ENCODE measurements around the gene PLCH2.

Gene PLCH2

GRCh38 chr1:2432441-2432844 lies 43.6 kb upstream of the PLCH2 start:
- no peak overlapping the region for H3K9ac ChIP-seq (ENCODE audit: low read depth in 1 of 2, low read length in 2 of 2)
- H3K27me3 ChIP-seq (ENCODE audit: control insufficient read depth in 2 of 2, insufficient read depth in 2 of 2, low read length in 2 of 2): no peaks in the 10 kb centered on the region
- H3K4me3 ChIP-seq (ENCODE audit: low read length in 2 of 2): no peak overlapping the region
- H3K4me1 ChIP-seq (ENCODE audit: control insufficient read depth in 2 of 2, insufficient read depth in 2 of 2, low read length in 2 of 2): no peaks in the 10 kb centered on the region
- H3K9me3 ChIP-seq (ENCODE audit: control insufficient read depth in 2 of 2, low read length in 2 of 2): no peaks in the 10 kb centered on the region
- H3K27ac ChIP-seq (ENCODE audit: low read depth in 2 of 2, low read length in 2 of 2): no peak overlapping the region
- H3K36me3 ChIP-seq (ENCODE audit: control insufficient read depth in 2 of 2, insufficient read depth in 2 of 2, low read length in 2 of 2): no peaks in the 10 kb centered on the region

DNA sequence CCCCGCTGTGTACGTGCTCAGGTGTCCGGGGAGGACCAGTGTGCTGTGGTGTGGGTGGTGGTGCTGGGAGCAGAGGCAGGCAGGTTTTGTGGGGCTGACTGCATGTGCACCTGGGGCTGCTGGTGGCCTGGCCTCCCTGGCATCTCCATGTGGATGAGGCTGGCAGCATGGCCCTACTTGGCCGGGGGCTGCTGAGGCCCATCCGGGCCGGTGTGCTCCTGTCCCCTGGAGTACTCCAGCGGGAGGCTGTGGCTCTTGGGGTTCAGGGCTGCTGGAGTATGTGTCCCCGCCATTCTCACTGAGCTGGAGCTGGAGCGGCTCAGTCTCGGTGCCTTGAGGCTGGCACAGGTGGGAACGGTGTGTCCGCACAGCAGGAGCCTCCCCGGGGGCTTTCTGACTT lies 42.9 kb upstream of the PLCH2 start:
- Histone ChIP-seq H3K27me3 (ENCODE audit: control insufficient read depth in 2 of 2, insufficient read depth in 2 of 2, low read length in 2 of 2) (no peaks in the 10 kb centered on the region), H3K36me3 (ENCODE audit: control insufficient read depth in 2 of 2, insufficient read depth in 2 of 2, low read length in 2 of 2) (no peaks in the 10 kb centered on the region), H3K9ac (ENCODE audit: low read depth in 1 of 2, low read length in 2 of 2) (no peak overlapping the region)

DNA sequence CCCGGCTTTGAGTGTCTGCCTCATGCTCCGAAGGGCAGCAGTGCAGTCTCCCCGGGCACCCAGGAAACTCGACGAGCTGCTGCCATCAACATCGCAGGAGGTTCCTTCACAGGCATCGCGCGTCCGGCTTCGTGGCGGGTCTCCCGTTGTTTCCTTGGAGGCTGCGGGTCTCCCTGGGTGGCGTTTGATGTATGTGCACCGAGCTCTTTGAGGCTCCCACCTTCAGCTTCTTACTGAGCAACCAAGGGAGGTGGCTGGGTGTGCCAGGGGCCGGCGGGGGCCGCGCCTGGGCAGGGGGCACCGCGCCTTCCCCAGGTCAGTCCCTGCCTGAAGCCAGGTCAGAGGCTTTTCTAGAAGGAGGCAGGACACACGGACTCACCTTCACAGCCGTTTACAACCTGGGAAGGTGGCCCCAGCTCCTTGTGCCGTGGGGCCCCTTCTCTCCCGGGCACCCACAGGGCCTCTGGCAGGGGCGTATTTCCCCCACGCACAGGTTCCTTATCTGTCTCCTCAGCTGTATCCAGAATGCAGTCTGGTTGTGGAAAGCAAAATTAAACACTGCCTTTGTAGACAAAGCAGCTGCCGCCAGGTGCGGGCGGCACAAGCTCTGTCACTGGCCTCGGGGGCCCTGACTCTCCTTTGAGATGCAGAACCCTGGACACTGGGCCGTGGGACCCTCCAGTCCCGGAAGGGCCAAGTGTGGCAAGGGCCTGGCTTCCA lies 42.0 kb upstream of the PLCH2 start:
- Histone ChIP-seq H3K27me3 (ENCODE audit: control insufficient read depth in 2 of 2, insufficient read depth in 2 of 2, low read length in 2 of 2) (no peaks in the 10 kb centered on the region), H3K27ac (ENCODE audit: low read depth in 2 of 2, low read length in 2 of 2) (no peak overlapping the region), H3K36me3 (ENCODE audit: control insufficient read depth in 2 of 2, insufficient read depth in 2 of 2, low read length in 2 of 2) (no peaks in the 10 kb centered on the region), H3K9ac (ENCODE audit: low read depth in 1 of 2, low read length in 2 of 2) (no peak overlapping the region), H3K4me1 (ENCODE audit: control insufficient read depth in 2 of 2, insufficient read depth in 2 of 2, low read length in 2 of 2) (peaks cover 4 to 8% of the 10 kb centered on the region in 2 donors), H3K4me3 (ENCODE audit: low read length in 2 of 2) (no peak overlapping the region), H3K9me3 (ENCODE audit: control insufficient read depth in 2 of 2, low read length in 2 of 2) (no peaks in the 10 kb centered on the region)

More for the DNA sequence above, 42.9 kb upstream of the PLCH2 start:
- peaks cover 2 to 4% of the 10 kb centered on the region in 2 donors for H3K4me1 ChIP-seq (ENCODE audit: control insufficient read depth in 2 of 2, insufficient read depth in 2 of 2, low read length in 2 of 2)
- H3K9me3 ChIP-seq (ENCODE audit: control insufficient read depth in 2 of 2, low read length in 2 of 2): no peaks in the 10 kb centered on the region
- no peak overlapping the region for H3K27ac ChIP-seq (ENCODE audit: low read depth in 2 of 2, low read length in 2 of 2)
- H3K4me3 ChIP-seq (ENCODE audit: low read length in 2 of 2): no peak overlapping the region

DNA sequence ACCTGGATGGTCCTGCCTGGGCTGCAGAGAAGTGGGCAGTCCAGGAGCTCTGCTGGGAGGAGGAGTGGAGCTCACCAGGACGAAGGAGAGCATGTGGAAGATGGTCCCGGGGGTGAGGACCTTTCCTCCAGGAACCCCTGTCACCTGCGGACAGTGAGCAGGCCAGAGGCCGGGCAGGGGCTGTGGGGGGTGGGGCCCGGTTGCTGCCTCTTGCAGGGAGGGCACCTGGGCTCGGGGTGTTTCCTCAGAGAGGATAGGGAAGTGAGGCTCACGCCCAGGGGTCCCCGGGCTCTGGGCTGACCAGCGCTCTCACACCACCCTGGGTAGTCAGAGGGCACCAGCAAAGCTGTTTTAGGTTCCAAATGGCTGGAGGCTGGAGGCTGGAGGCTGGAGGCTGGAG lies 41.0 kb upstream of the PLCH2 start:
- H3K4me1 ChIP-seq (ENCODE audit: control insufficient read depth in 2 of 2, insufficient read depth in 2 of 2, low read length in 2 of 2): peaks cover 4 to 8% of the 10 kb centered on the region in 2 donors
- H3K36me3 ChIP-seq (ENCODE audit: control insufficient read depth in 2 of 2, insufficient read depth in 2 of 2, low read length in 2 of 2): no peaks in the 10 kb centered on the region
- no peak overlapping the region for H3K27ac ChIP-seq (ENCODE audit: low read depth in 2 of 2, low read length in 2 of 2)
- H3K9ac ChIP-seq (ENCODE audit: low read depth in 1 of 2, low read length in 2 of 2): no peak overlapping the region
- no peaks in the 10 kb centered on the region for H3K9me3 ChIP-seq (ENCODE audit: control insufficient read depth in 2 of 2, low read length in 2 of 2)
- no peaks in the 10 kb centered on the region for H3K27me3 ChIP-seq (ENCODE audit: control insufficient read depth in 2 of 2, insufficient read depth in 2 of 2, low read length in 2 of 2)
- no peak overlapping the region for H3K4me3 ChIP-seq (ENCODE audit: low read length in 2 of 2)

DNA sequence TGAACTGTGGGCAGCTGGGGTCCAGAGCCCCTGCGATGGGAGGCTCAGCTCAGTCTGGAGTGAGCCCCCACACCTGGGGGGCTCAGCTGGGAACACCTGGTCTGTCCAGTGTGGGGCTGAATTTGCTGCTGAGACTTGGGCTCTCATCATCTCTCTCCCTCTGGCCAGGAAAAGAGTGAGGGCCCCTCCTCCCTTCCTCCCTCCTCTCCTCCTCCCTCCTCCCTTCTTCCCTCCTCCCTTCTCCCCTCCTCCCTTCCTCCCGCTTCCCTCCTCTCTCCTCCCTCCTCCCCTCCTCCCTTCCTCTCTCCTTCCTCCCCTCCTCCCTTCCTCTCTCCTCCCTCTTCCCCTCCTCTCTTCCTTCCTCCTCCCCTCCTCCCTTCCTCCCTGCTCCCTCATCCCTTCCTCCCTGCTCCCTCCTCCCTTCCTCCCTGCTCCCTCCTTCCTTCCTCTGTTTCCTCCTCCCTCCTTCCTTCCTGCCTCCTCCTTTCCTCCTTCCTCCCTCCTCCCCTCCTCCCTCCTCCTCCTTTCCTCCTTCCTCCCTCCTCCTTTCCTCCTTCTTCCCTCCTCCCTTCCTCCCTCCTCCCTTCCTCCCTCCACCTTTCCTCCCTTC lies 40.2 kb upstream of the PLCH2 start:
- H3K27ac ChIP-seq (ENCODE audit: low read depth in 2 of 2, low read length in 2 of 2): no peak overlapping the region
- H3K9ac ChIP-seq (ENCODE audit: low read depth in 1 of 2, low read length in 2 of 2): no peak overlapping the region
- no peaks in the 10 kb centered on the region for H3K9me3 ChIP-seq (ENCODE audit: control insufficient read depth in 2 of 2, low read length in 2 of 2)
- no peaks in the 10 kb centered on the region for H3K27me3 ChIP-seq (ENCODE audit: control insufficient read depth in 2 of 2, insufficient read depth in 2 of 2, low read length in 2 of 2)
- H3K4me3 ChIP-seq (ENCODE audit: low read length in 2 of 2): no peak overlapping the region
- H3K4me1 ChIP-seq (ENCODE audit: control insufficient read depth in 2 of 2, insufficient read depth in 2 of 2, low read length in 2 of 2): peaks cover 4 to 8% of the 10 kb centered on the region in 2 donors
- H3K36me3 ChIP-seq (ENCODE audit: control insufficient read depth in 2 of 2, insufficient read depth in 2 of 2, low read length in 2 of 2): no peaks in the 10 kb centered on the region

DNA sequence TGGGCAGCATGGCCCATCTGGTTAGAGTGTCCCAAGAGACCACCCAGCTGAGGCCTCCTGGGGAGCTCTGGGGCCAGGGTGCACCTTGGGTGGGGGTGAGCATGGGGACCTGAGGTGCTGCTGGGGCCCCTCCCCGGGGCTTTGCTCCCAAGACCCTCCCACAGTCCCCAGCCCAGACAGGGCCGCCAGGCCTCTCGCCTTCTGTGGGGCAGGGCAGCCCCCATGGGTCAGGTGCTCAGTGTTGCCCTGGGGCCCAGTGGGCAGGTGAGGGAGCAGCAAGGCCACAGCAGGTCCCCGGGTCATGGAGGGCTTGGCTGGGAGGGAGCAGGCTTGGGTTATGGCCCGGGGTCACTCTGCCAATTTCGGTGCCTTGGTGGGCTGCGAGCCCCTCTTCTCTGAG lies 39.2 kb upstream of the PLCH2 start:
- no peaks in the 10 kb centered on the region for H3K36me3 ChIP-seq (ENCODE audit: control insufficient read depth in 2 of 2, insufficient read depth in 2 of 2, low read length in 2 of 2)
- H3K4me3 ChIP-seq (ENCODE audit: low read length in 2 of 2): no peak overlapping the region
- H3K4me1 ChIP-seq (ENCODE audit: control insufficient read depth in 2 of 2, insufficient read depth in 2 of 2, low read length in 2 of 2): peaks cover 4 to 8% of the 10 kb centered on the region in 2 donors
- no peaks in the 10 kb centered on the region for H3K27me3 ChIP-seq (ENCODE audit: control insufficient read depth in 2 of 2, insufficient read depth in 2 of 2, low read length in 2 of 2)
- H3K9ac ChIP-seq (ENCODE audit: low read depth in 1 of 2, low read length in 2 of 2): no peak overlapping the region
- no peak overlapping the region for H3K27ac ChIP-seq (ENCODE audit: low read depth in 2 of 2, low read length in 2 of 2)
- H3K9me3 ChIP-seq (ENCODE audit: control insufficient read depth in 2 of 2, low read length in 2 of 2): no peaks in the 10 kb centered on the region

- Histone ChIP-seq H3K36me3 (ENCODE audit: control insufficient read depth in 2 of 2, insufficient read depth in 2 of 2, low read length in 2 of 2) (no peaks in the 10 kb centered on the region), H3K27ac (ENCODE audit: low read depth in 2 of 2, low read length in 2 of 2) (peak overlapping the region in 1 of 2 donors; percentile 33), H3K4me1 (ENCODE audit: control insufficient read depth in 2 of 2, insufficient read depth in 2 of 2, low read length in 2 of 2) (peaks cover 4 to 8% of the 10 kb centered on the region in 2 donors), H3K9ac (ENCODE audit: low read depth in 1 of 2, low read length in 2 of 2) (no peak overlapping the region), H3K27me3 (ENCODE audit: control insufficient read depth in 2 of 2, insufficient read depth in 2 of 2, low read length in 2 of 2) (peaks cover 1 to 4% of the 10 kb centered on the region in 2 donors), H3K4me3 (ENCODE audit: low read length in 2 of 2) (no peak overlapping the region), H3K9me3 (ENCODE audit: control insufficient read depth in 2 of 2, low read length in 2 of 2) (no peaks in the 10 kb centered on the region)
Observed at GRCh38 chr1:2437617-2438016, 38.5 kb upstream of the PLCH2 start.

DNA sequence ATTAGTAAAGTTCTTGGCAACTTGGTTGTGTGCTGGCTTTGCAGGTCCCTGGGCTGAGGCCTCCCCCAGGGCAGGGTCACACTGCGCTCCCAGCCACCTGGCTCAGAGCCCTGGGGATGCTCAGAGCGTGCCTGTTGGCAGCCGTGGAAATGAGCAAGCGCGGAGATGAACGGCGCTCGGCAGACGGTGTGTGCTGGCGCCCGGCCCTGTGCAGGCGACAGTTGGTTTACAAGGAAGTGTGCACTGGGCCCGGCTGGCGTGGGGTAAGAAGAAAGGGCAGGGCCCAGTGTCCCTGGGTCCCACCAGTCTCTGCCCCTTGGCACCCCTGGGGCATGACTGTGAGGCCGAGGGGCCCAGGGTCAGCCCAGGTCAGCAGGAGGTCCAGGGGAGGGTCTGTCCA lies 38.1 kb upstream of the PLCH2 start:
- H3K27ac ChIP-seq (ENCODE audit: low read depth in 2 of 2, low read length in 2 of 2): peak overlapping the region in 1 of 2 donors; percentile 33
- no peak overlapping the region for H3K4me3 ChIP-seq (ENCODE audit: low read length in 2 of 2)
- peak overlapping the region in 1 of 2 donors; percentile 54 for H3K9ac ChIP-seq (ENCODE audit: low read depth in 1 of 2, low read length in 2 of 2)
- H3K27me3 ChIP-seq (ENCODE audit: control insufficient read depth in 2 of 2, insufficient read depth in 2 of 2, low read length in 2 of 2): peaks cover 5 to 8% of the 10 kb centered on the region in 2 donors
- H3K9me3 ChIP-seq (ENCODE audit: control insufficient read depth in 2 of 2, low read length in 2 of 2): no peaks in the 10 kb centered on the region
- H3K36me3 ChIP-seq (ENCODE audit: control insufficient read depth in 2 of 2, insufficient read depth in 2 of 2, low read length in 2 of 2): no peaks in the 10 kb centered on the region
- peaks cover 4 to 8% of the 10 kb centered on the region in 2 donors for H3K4me1 ChIP-seq (ENCODE audit: control insufficient read depth in 2 of 2, insufficient read depth in 2 of 2, low read length in 2 of 2)

DNA sequence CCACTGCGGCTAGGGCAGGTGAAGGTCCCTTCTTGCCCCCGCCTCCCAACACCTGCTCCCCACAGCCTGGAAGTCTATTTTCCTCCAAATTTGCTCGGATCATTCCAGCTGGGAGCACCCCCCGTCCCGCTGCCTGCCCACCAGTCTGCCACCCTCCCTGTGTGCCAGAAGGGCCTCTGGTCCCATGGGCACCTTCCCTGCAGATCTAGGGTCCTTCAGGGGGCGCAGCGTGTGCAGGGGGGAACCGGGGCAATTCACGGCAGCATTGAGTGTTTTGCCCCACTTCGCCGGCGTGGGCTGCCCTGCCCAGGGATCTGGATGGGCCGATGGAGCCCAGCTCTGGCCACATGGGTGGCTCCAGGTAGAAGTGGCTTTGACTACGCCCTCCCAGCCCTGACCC lies 37.4 kb upstream of the PLCH2 start:
- Histone ChIP-seq H3K9me3 (ENCODE audit: control insufficient read depth in 2 of 2, low read length in 2 of 2) (no peaks in the 10 kb centered on the region), H3K36me3 (ENCODE audit: control insufficient read depth in 2 of 2, insufficient read depth in 2 of 2, low read length in 2 of 2) (no peaks in the 10 kb centered on the region), H3K27ac (ENCODE audit: low read depth in 2 of 2, low read length in 2 of 2) (no peak overlapping the region), H3K27me3 (ENCODE audit: control insufficient read depth in 2 of 2, insufficient read depth in 2 of 2, low read length in 2 of 2) (peaks cover 7 to 9% of the 10 kb centered on the region in 2 donors), H3K4me3 (ENCODE audit: low read length in 2 of 2) (no peak overlapping the region), H3K4me1 (ENCODE audit: control insufficient read depth in 2 of 2, insufficient read depth in 2 of 2, low read length in 2 of 2) (peaks cover 4 to 8% of the 10 kb centered on the region in 2 donors), H3K9ac (ENCODE audit: low read depth in 1 of 2, low read length in 2 of 2) (peak overlapping the region in 1 of 2 donors; percentile 54)

DNA sequence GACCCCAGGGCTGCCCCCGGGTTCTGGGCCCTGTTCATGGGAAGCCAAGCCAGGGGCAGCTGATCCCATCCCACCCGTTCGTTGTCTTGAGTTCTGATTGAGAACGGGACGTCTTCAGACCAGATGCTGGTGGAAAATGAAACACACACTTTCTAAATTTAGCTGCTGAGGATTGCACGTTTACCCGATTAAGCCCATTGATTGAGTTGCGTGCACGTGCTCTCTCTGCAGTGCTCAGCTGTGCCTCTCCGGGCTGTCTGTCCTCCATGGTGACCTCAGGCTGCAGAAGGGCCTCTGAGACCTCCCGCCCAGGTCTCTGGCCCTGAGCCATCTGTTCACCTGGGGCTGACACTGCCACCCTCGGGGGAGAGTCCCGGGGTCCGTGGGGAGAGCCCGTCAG lies 36.7 kb upstream of the PLCH2 start:
- H3K27me3 ChIP-seq (ENCODE audit: control insufficient read depth in 2 of 2, insufficient read depth in 2 of 2, low read length in 2 of 2): peaks cover 7 to 9% of the 10 kb centered on the region in 2 donors
- H3K4me1 ChIP-seq (ENCODE audit: control insufficient read depth in 2 of 2, insufficient read depth in 2 of 2, low read length in 2 of 2): peaks cover 4 to 8% of the 10 kb centered on the region in 2 donors
- no peak overlapping the region for H3K9ac ChIP-seq (ENCODE audit: low read depth in 1 of 2, low read length in 2 of 2)
- no peak overlapping the region for H3K27ac ChIP-seq (ENCODE audit: low read depth in 2 of 2, low read length in 2 of 2)
- H3K4me3 ChIP-seq (ENCODE audit: low read length in 2 of 2): no peak overlapping the region
- H3K9me3 ChIP-seq (ENCODE audit: control insufficient read depth in 2 of 2, low read length in 2 of 2): no peaks in the 10 kb centered on the region
- H3K36me3 ChIP-seq (ENCODE audit: control insufficient read depth in 2 of 2, insufficient read depth in 2 of 2, low read length in 2 of 2): no peaks in the 10 kb centered on the region
